ENCODE data around the gene TMEM176A.

The TMEM176A gene

GRCh38 chr7:150854066-150855000, 53.8 kb downstream of the TMEM176A start:
- TF ChIP-seq GABPA (IDR thresholded peaks at IDR 0.05; ENCODE audit: low read depth) (no peak), POLR2AphosphoS5 (IDR thresholded peaks at IDR 0.05; ENCODE audit: low read depth) (no peak), SPI1 (IDR thresholded peaks at IDR 0.05; ENCODE audit: borderline replicate concordance, low read depth) (no peak), REST (IDR thresholded peaks at IDR 0.05; ENCODE audit: insufficient replicate concordance, low read depth) (no peak), CTCF (IDR thresholded peaks at IDR 0.05; ENCODE audit: insufficient read depth, low read length) (no peak)
- Histone ChIP-seq H3K4me3 (replicated peaks; ENCODE audit: insufficient read depth, low read length) (no peak overlapping the region), H3K27ac (replicated peaks) (no peak overlapping the region), H3K27me3 (ENCODE audit: insufficient read depth, poor library complexity, severe bottlenecking) (no peaks in the 10 kb centered on the region)
- no peak for DNase-seq (ENCODE audit: low read depth in 1 of 2, low spot score in 1 of 2)

Data from HL-60 (cell line).